Upper lobe of right lung (tissue), 1 donor: Measurements from ENCODE around the gene GARIN5B. TPM values are rescaled to one million over a fixed set of nuclear protein-coding genes. Genes with fewer than 3 reads are reported as not detected.

Source experiments
- ATAC-seq: fragments of 200-7000 bp; cut with Tn5 transposase; one replicate; pipeline ENCODE4 v1.9.1; 2020; ENCODE audit warnings: mild to moderate bottlenecking, moderate library complexity
- DNase-seq: peaks from one replicate; pipeline ENCODE4 v3.0.0-alpha.2; 2020
- H3K27ac ChIP-seq: fragments of 200-600 bp; one replicate; pipeline ENCODE4 v1.8.0; 2022
- H3K27me3 ChIP-seq: fragments of 200-600 bp; one replicate; pipeline ENCODE4 v1.8.0; 2022; ENCODE audit warnings: mild to moderate bottlenecking
- H3K36me3 ChIP-seq: fragments of 200-600 bp; one replicate; pipeline ENCODE4 v1.8.0; 2022
- H3K4me1 ChIP-seq: fragments of 200-600 bp; one replicate; pipeline ENCODE4 v1.8.0; 2022
- H3K4me3 ChIP-seq: fragments of 200-600 bp; one replicate; pipeline ENCODE4 v1.8.0; 2022; ENCODE audit warnings: mild to moderate bottlenecking
- H3K9me3 ChIP-seq: fragments of 200-600 bp; one replicate; pipeline ENCODE4 v1.8.0; 2022
- CTCF ChIP-seq: fragments of 200-600 bp; IDR thresholded peaks from one replicate; pipeline ENCODE4 v1.8.0; 2022; ENCODE audit warnings: antibody characterized with exemption
- intact Hi-C: fragments of 100-400 bp; cut with DNase I; formaldehyde crosslinking; loops from one replicate; pipeline ENCODE4 v1.11.0; 2022
- total RNA-seq: library from RNA; stranded (reverse); fragmentation: NEBNext Ultra II Directional; extraction: Animal tissue kit (Norgen Biotek cat#: 25700); gene quantifications from one replicate; pipeline ENCODE4 v1.2.1, GENCODE V29; 2021
- donor health status: DM: no; HTN: yes; CAD: no; lungs with severe emphysema.

The GARIN5B gene
- total RNA-seq, 1 donor from 2014 or later, result not detected

GRCh38 chr19:55314396-55314795 is 48.7 kb downstream of the GARIN5B start:
- Histone ChIP-seq H3K4me1 (no peaks in the 10 kb centered on the region), H3K27me3 (no peaks in the 10 kb centered on the region), H3K4me3 (no peak overlapping the region), H3K27ac (no peak overlapping the region), H3K36me3 (no peaks in the 10 kb centered on the region), H3K9me3 (no peaks in the 10 kb centered on the region)
- intact Hi-C loops, result no loop called here
- ATAC-seq (no peak), DNase-seq (no peak)
- TF ChIP-seq CTCF, result no peak

GRCh38 chr19:55312621-55313512 is 50.2 kb downstream of the GARIN5B start:
- no peak for DNase-seq
- H3K4me1 ChIP-seq, result no peaks in the 10 kb centered on the region
- TF ChIP-seq CTCF, result no peak
- ATAC-seq, result peak; percentile 24
- no peaks in the 10 kb centered on the region for H3K36me3 ChIP-seq
- no peak overlapping the region for H3K4me3 ChIP-seq
- H3K9me3 ChIP-seq, result no peaks in the 10 kb centered on the region
- H3K27ac ChIP-seq, result no peak overlapping the region
- intact Hi-C loops, result no loop called here
- no peaks in the 10 kb centered on the region for H3K27me3 ChIP-seq

- no peak for TF ChIP-seq CTCF
- no peak overlapping the region for H3K4me3 ChIP-seq
- no peaks in the 10 kb centered on the region for H3K9me3 ChIP-seq
- H3K27me3 ChIP-seq, result no peaks in the 10 kb centered on the region
- H3K27ac ChIP-seq, result no peak overlapping the region
- intact Hi-C loops, result no loop called here
- H3K36me3 ChIP-seq, result no peaks in the 10 kb centered on the region
- DNase-seq, result no peak
- no peak for ATAC-seq
- H3K4me1 ChIP-seq, result no peaks in the 10 kb centered on the region
These were observed 51.3 kb downstream of the GARIN5B start for GRCh38 chr19:55311797-55312196.

GRCh38 chr19:55311397-55311796 is 51.7 kb downstream of the GARIN5B start:
- no peak for DNase-seq
- Histone ChIP-seq H3K4me1 (no peaks in the 10 kb centered on the region), H3K27ac (no peak overlapping the region), H3K27me3 (no peaks in the 10 kb centered on the region), H3K9me3 (no peaks in the 10 kb centered on the region), H3K36me3 (no peaks in the 10 kb centered on the region), H3K4me3 (no peak overlapping the region)
- intact Hi-C loops, result no loop called here
- no peak for TF ChIP-seq CTCF
- no peak for ATAC-seq

- intact Hi-C loops, result no loop called here
- ATAC-seq (no peak), DNase-seq (no peak)
- no peaks in the 10 kb centered on the region for H3K9me3 ChIP-seq
- no peak overlapping the region for H3K27ac ChIP-seq
- no peak for TF ChIP-seq CTCF
- H3K4me1 ChIP-seq, result no peaks in the 10 kb centered on the region
- H3K36me3 ChIP-seq, result no peaks in the 10 kb centered on the region
- no peak overlapping the region for H3K4me3 ChIP-seq
- H3K27me3 ChIP-seq, result no peaks in the 10 kb centered on the region
These were observed 52.6 kb downstream of the GARIN5B start for GRCh38 chr19:55310498-55310897.
